Osteocyte (in vitro differentiated cells): Measurements from ENCODE around the gene CDC42EP4. TPM values are rescaled to one million over a fixed set of nuclear protein-coding genes. Genes with fewer than 3 reads are reported as not detected.
A peak's percentile ranks its signal among the peaks of the same experiment; 100 is the strongest.

Experiments
- DNase-seq: peaks from one replicate; pipeline ENCODE4 v3.0.0; 2021; ENCODE audit warnings: mixed read lengths; ENCODE audit not compliant: unreplicated experiment; ENCODE audit errors: extremely low spot score
- H3K27ac Mint-ChIP-seq: one replicate; pipeline ENCODE4 v1.8.0; 2021; ENCODE audit warnings: mild to moderate bottlenecking, mixed read lengths; ENCODE audit not compliant: unreplicated experiment
- H3K27me3 Mint-ChIP-seq: one replicate; pipeline ENCODE4 v1.8.0; 2021; ENCODE audit warnings: mixed read lengths; ENCODE audit not compliant: unreplicated experiment
- H3K36me3 Mint-ChIP-seq: one replicate; pipeline ENCODE4 v1.8.0; 2021; ENCODE audit warnings: mixed read lengths; ENCODE audit not compliant: unreplicated experiment
- H3K4me1 Mint-ChIP-seq: one replicate; pipeline ENCODE4 v1.8.0; 2021; ENCODE audit warnings: mixed read lengths; ENCODE audit not compliant: unreplicated experiment
- H3K4me3 Mint-ChIP-seq: one replicate; pipeline ENCODE4 v1.8.0; 2021; ENCODE audit warnings: mild to moderate bottlenecking, moderate library complexity, mixed read lengths; ENCODE audit not compliant: unreplicated experiment
- H3K9me3 Mint-ChIP-seq: one replicate; pipeline ENCODE4 v1.8.0; 2021; ENCODE audit warnings: mixed read lengths; ENCODE audit not compliant: unreplicated experiment
- CTCF ChIP-seq: fragments of 200-600 bp; sonication (generic); IDR thresholded peaks from 2 replicates; pipeline ENCODE4 v1.5.0; 2021; ENCODE audit warnings: antibody characterized with exemption, mild to moderate bottlenecking, moderate library complexity
- total RNA-seq: library from RNA; stranded (reverse); gene quantifications from 2 replicates; pipeline ENCODE4 v1.2.1, GENCODE V29; 2021

CDC42EP4 gene
- total RNA-seq, 1 donor from 2014 or later: 32.0 TPM

- Mint-ChIP-seq H3K36me3 (peaks cover 2% of the 10 kb centered on the region), H3K27ac (peak overlapping the region; percentile 12), H3K27me3 (no peaks in the 10 kb centered on the region), H3K4me3 (no peak overlapping the region), H3K4me1 (peaks cover 22% of the 10 kb centered on the region), H3K9me3 (no peaks in the 10 kb centered on the region)
- no peak for DNase-seq
- TF ChIP-seq CTCF: no peak
These were observed 33.0 kb downstream of the CDC42EP4 start for GRCh38 chr17:73278465-73279453.

GRCh38 chr17:73278049-73278464 lies 33.7 kb downstream of the CDC42EP4 start:
- peaks cover 15% of the 10 kb centered on the region for H3K4me1 Mint-ChIP-seq
- H3K36me3 Mint-ChIP-seq: peaks cover 2% of the 10 kb centered on the region
- TF ChIP-seq CTCF: no peak
- H3K4me3 Mint-ChIP-seq: no peak overlapping the region
- no peak for DNase-seq
- H3K27me3 Mint-ChIP-seq: no peaks in the 10 kb centered on the region
- H3K9me3 Mint-ChIP-seq: no peaks in the 10 kb centered on the region
- peak overlapping the region; percentile 12 for H3K27ac Mint-ChIP-seq

- no peak for TF ChIP-seq CTCF
- H3K4me3 Mint-ChIP-seq: no peak overlapping the region
- no peaks in the 10 kb centered on the region for H3K9me3 Mint-ChIP-seq
- no peak for DNase-seq
- no peaks in the 10 kb centered on the region for H3K36me3 Mint-ChIP-seq
- no peak overlapping the region for H3K27ac Mint-ChIP-seq
- peaks cover 15% of the 10 kb centered on the region for H3K4me1 Mint-ChIP-seq
- H3K27me3 Mint-ChIP-seq: no peaks in the 10 kb centered on the region
These were observed 37.3 kb downstream of the CDC42EP4 start for GRCh38 chr17:73274490-73274889.

- Mint-ChIP-seq H3K27ac (no peak overlapping the region), H3K4me3 (no peak overlapping the region), H3K36me3 (no peaks in the 10 kb centered on the region), H3K4me1 (peaks cover 1% of the 10 kb centered on the region), H3K27me3 (no peaks in the 10 kb centered on the region), H3K9me3 (no peaks in the 10 kb centered on the region)
- no peak for TF ChIP-seq CTCF
- no peak for DNase-seq
These were observed 38.9 kb downstream of the CDC42EP4 start for GRCh38 chr17:73272906-73273218.

- Mint-ChIP-seq H3K27me3 (no peaks in the 10 kb centered on the region), H3K9me3 (no peaks in the 10 kb centered on the region), H3K36me3 (no peaks in the 10 kb centered on the region), H3K4me3 (no peak overlapping the region), H3K4me1 (peaks cover 1% of the 10 kb centered on the region), H3K27ac (no peak overlapping the region)
- no peak for TF ChIP-seq CTCF
- DNase-seq: no peak
These were observed 40.7 kb downstream of the CDC42EP4 start for GRCh38 chr17:73271072-73271471.
